ENCODE data around the gene ETV6. TPM values are rescaled to one million over a fixed set of nuclear protein-coding genes. Genes with fewer than 3 reads are reported as not detected.
A peak's percentile ranks its signal among the peaks of the same experiment; 100 is the strongest.

Gene ETV6
- total RNA-seq, 6 donors from 2014 or later, result 22.2 to 93.2 (median 37.5) TPM

- no peak for TF ChIP-seq CTCF (IDR thresholded peaks at IDR 0.05)
- TF ChIP-seq POLR2A (IDR thresholded peaks at IDR 0.05), result no peak
- no peak for TF ChIP-seq POLR2AphosphoS5 (IDR thresholded peaks at IDR 0.05)
- no peak for TF ChIP-seq EP300 (IDR thresholded peaks at IDR 0.05)
- peak; percentile 41 to 75 for ATAC-seq (ENCODE audit: low FRiP score in 2 of 2)
Observed at GRCh38 chr12:11877869-11878780, 228.7 kb downstream of the ETV6 start.

GRCh38 chr12:11879306-11879705, 229.8 kb downstream of the ETV6 start:
- Histone ChIP-seq H3K27me3 (no peaks in the 10 kb centered on the region), H3K27ac (no peak overlapping the region), H3K4me1 (peaks cover 38 to 53% (median 47%) of the 10 kb centered on the region in 4 donors), H3K9me3 (no peaks in the 10 kb centered on the region), H3K36me3 (peaks cover 0 to 3% (median 0%) of the 10 kb centered on the region in 4 donors), H3K4me3 (no peak overlapping the region)
- ATAC-seq (ENCODE audit: low FRiP score in 2 of 2), result no peak
- no peak for DNase-seq
- WGBS, 2 donors, result 57 to 58% methylated on average over 4 of the region's 4 CpGs
- no peak for TF ChIP-seq EP300 (IDR thresholded peaks at IDR 0.05)
- TF ChIP-seq POLR2A (IDR thresholded peaks at IDR 0.05), result no peak
- no peak for TF ChIP-seq POLR2AphosphoS5 (IDR thresholded peaks at IDR 0.05)
- no peak for TF ChIP-seq CTCF (IDR thresholded peaks at IDR 0.05)

More at GRCh38 chr12:11877869-11878780, 228.7 kb downstream of the ETV6 start:
- Histone ChIP-seq H3K4me3 (no peak overlapping the region), H3K4me1 (peaks cover 36 to 48% (median 44%) of the 10 kb centered on the region in 4 donors), H3K9me3 (no peaks in the 10 kb centered on the region), H3K27me3 (no peaks in the 10 kb centered on the region), H3K27ac (peak overlapping the region in 3 of 4 donors; percentile 29 to 56 (median 54)), H3K36me3 (no peaks in the 10 kb centered on the region)
- WGBS, 2 donors, result 59 to 64% methylated on average over 13 to 14 of the region's 14 CpGs
- peak in 1 of 2 donors; percentile 7 for DNase-seq

GRCh38 chr12:11880381-11880780, 230.9 kb downstream of the ETV6 start:
- H3K9me3 ChIP-seq, result no peaks in the 10 kb centered on the region
- TF ChIP-seq EP300 (IDR thresholded peaks at IDR 0.05), result no peak
- TF ChIP-seq POLR2AphosphoS5 (IDR thresholded peaks at IDR 0.05), result no peak
- no peak for TF ChIP-seq CTCF (IDR thresholded peaks at IDR 0.05)
- ATAC-seq (ENCODE audit: low FRiP score in 2 of 2), result peak in 1 of 2 donors; percentile 31
- H3K4me3 ChIP-seq, result no peak overlapping the region
- H3K27me3 ChIP-seq, result no peaks in the 10 kb centered on the region
- WGBS, 2 donors, result 72 to 77% methylated on average over 7 of the region's 7 CpGs
- peak overlapping the region in 1 of 4 donors; percentile 39 for H3K27ac ChIP-seq
- H3K36me3 ChIP-seq, result peaks cover 0 to 12% (median 0%) of the 10 kb centered on the region in 4 donors
- H3K4me1 ChIP-seq, result peaks cover 46 to 61% (median 55%) of the 10 kb centered on the region in 4 donors
- DNase-seq, result no peak

GRCh38 chr12:11881835-11882234, 232.4 kb downstream of the ETV6 start:
- peaks cover 0 to 27% (median 0%) of the 10 kb centered on the region in 4 donors for H3K36me3 ChIP-seq
- 93 to 94% methylated on average over 2 of the region's 2 CpGs for WGBS, 2 donors
- no peak for TF ChIP-seq CTCF (IDR thresholded peaks at IDR 0.05)
- no peak for TF ChIP-seq POLR2A (IDR thresholded peaks at IDR 0.05)
- no peak for TF ChIP-seq EP300 (IDR thresholded peaks at IDR 0.05)
- TF ChIP-seq POLR2AphosphoS5 (IDR thresholded peaks at IDR 0.05), result no peak
- H3K27ac ChIP-seq, result no peak overlapping the region
- H3K4me3 ChIP-seq, result no peak overlapping the region
- DNase-seq (no peak), ATAC-seq (ENCODE audit: low FRiP score in 2 of 2) (no peak)
- no peaks in the 10 kb centered on the region for H3K9me3 ChIP-seq
- H3K4me1 ChIP-seq, result peaks cover 45 to 52% (median 47%) of the 10 kb centered on the region in 4 donors
- H3K27me3 ChIP-seq, result no peaks in the 10 kb centered on the region

Measured in upper lobe of left lung (tissue), 6 donors.